Measurements from ENCODE around the gene LRRC75B.

The LRRC75B gene

DNA sequence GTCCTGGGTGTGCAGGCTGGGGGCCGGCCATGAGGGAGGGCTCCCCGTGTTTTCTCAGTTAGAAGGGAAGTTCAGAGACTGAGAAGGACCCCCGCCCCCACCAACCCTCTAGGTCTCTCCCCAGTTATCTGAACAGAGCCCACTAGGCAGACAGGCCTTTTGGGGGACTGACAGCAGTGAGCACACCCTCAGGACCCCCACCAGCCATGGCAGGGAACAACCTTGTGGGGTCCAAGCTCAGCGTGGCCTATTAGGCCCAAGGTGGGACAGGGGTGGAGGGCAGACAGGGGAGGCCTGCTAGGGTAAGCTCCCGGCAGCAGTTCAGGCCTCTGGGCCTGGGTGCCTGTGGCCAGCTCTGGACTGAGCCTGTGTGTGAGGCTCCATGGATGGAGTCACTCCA is 5.6 kb downstream of the LRRC75B start:
- DNase-seq (ENCODE audit: low read depth): no peak

DNA sequence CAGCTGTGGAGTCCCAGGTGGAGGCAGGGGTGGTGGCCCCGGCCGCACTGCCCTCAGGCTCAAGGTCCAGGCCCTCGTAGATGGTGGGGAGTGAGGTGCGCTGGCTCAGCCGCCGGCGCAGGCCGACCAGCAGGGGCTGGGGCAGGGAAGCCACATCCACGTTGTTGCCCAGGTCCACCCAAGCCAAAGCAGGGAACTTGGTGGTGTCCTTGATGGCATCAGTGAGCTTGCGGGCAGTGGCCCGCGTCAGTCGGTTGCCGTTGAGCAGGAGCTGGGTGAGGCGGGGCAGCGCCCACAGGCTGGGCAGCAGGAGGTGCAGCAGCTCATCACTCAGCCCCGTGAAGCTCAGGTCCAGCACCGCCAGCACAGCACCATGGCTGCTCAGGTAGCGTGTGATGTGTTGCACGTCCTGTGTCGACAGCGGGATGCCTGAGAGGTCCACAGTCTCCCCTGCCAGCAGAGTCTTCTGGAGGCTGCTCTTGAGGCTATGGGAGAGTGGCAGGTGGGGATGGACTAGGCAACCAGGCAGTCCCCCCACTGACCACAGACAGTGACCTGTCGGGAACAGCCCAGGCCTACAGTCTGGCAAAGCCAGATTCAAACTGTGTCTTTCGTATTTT is 6.8 kb downstream of the LRRC75B start:
- DNase-seq (ENCODE audit: low read depth): no peak

DNA sequence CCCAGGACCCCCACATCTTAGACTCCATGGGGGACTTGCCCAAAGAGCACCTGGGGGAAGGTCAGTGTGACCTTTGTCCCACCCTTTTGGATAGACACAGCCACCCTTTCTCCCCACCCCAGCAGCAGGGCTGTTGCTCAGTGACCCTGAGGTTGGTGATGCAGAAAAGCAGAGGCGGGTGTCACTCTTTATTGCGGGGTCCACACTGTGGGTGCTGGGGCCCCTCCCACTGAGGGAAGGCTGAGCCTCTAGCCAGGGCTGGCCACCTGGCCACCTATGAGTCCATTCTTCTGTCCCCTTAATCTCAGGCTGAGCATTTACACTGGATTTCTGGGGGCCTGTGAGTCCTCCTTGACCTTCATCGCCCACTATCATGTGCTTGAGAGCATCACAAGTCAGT is 7.4 kb downstream of the LRRC75B start:
- DNase-seq (ENCODE audit: low read depth): no peak

DNA sequence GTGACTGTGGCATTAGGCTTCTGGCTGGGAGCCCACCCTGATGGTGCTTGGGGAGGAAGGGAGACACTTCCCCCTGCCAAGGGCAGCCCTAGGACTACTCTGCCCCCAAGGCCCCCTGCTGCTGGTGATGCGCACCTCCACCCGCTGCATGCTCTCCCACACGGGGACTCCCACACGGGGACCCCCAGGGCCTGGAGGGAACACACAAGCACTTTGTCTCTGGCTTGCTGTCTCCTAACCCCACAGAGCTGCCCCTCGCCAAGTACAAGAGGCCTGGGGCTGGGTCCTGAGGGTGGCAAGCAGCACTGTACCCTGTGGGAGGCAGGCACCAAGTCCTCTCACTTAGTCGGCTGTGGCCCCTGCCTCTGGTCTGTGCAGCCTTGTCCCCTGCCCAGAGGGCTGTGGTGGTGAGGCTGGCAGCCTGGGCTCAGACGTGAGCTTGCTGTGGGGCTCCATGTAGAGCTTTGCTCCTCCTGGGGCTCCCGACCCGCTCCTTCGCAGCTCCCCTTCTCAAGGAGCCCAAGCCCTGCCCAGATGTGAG is 7.9 kb downstream of the LRRC75B start:
- no peak for DNase-seq (ENCODE audit: low read depth)

DNA sequence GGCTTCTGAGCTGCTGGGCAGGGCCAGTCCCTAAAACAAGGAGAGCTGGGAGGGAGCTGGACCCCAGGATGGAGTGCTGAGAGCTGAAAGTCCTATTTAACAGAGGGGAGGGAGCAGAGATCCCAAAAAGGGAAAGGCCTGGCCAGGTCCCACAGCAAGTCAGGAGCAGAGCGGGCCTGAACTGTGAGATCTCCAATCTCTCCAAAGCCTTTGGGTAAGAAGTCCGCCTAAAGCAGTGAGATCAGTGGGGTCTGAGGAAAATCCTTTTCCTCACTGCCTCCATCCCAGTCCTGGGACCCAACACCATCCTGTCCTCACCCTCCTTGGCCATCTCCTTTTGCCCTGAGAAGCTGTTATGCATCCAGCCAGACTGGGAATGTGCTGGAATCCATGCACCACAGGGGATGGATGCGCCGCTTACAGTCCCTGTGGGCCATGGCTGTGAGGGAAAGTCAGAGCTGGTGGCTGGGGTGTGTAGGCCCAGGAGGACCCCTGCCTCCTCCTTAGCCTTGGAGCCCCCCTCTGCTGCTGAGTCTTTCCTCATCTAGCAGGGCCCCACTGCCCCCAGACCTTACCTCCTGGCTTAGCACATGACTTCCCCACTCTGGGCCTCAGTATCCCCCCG is 8.6 kb downstream of the LRRC75B start:
- DNase-seq (ENCODE audit: low read depth): no peak

DNA sequence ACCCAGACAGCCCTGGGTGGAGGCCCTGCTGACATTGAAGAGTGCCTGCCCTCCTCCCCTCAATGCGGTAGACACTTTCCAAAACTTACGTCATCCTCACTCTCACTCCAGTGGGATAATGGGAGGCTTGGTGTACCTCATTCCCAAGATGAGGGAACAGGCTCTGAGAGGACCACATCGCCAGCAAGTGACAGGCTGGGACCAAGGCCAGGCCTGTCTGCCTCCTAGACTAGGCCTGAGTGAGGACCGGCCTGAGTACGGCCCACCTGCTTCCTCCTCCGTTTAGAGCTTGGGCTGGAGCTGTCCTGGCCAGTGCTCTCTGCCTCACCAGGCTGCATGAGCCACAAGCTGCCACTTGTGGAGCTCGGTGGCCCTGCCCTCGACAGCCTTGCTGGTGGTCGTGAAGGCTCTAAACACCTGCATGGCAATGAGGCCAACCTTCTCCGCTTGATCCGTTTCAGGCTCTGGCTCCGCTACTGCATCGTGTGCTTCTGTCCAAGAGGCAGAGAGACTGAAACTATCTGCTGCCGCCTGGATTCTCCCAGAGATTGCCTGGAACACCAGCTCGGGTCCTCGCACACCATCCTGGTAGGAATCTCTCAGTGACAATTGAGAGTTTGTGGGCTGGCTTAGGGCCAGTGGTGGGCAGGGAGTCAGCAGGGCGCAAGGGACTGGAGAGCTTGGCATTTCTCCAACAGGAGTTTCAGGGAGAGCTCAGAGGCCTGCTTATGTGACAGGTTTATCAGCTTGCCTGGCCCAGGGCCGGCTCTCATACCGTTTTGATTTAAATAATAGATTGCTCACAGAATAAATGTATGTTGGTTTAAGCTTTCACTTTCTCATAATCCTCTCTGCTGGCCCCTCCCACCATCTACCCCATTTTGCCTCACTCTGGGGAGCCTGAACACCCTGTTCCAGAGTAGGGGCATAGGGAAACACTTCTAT is 9.4 kb downstream of the LRRC75B start:
- no peak for DNase-seq (ENCODE audit: low read depth)

DNA sequence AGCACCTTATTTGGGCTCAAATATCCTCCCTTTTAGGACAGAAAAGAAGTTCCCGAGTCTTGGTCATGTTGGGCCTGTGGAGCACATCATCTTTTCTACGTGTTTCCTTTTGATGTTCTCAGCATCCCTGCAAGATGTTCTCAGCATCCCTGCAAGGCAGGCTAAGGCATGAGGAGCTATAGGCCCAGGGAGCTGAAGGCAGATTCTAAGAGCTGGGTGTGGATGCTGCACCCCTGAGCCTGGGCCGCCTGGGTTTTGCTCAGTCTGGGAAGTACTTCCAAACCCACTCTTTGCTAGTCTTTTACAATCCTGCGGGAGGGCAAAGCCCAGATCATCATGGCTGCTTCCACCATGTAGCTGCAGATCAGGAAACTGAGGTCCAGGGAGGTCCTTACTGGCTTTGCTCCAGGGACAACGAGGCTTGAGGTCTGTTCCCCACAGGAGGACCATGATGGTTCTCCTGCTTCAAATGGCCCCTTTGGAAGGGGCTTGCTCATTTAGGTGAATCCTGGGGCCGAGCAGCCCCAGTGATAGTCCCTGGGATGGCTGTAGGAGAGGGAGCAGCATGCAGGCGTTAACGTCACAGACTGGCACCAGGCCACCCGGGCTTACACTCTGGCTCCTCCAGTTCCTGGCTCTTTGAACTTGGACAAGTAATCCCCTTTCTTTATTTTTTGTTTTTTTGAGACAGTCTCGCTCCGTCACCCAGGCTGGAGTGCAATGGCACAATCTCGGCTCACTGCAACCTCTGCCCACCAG is 10.6 kb downstream of the LRRC75B start:
- DNase-seq (ENCODE audit: low read depth): no peak

DNA sequence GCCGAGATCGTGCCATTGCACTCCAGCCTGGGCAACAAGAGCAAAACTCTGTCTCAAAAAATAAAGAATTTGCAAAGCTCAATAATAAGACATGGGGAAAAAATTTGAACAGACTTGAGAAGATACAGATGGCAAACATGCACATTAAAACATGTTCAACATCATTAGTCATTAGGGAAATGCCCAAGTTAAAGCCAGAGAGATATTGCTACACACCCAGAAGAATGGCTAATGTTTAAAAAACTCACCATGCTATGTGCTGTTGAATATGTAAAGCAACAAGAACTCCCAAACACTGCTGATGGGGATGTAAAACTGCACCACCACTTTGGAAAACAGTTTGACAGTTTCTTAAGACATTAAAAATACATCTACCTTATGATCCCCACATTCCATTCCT is 12.6 kb downstream of the LRRC75B start:
- DNase-seq (ENCODE audit: low read depth): no peak

DNA sequence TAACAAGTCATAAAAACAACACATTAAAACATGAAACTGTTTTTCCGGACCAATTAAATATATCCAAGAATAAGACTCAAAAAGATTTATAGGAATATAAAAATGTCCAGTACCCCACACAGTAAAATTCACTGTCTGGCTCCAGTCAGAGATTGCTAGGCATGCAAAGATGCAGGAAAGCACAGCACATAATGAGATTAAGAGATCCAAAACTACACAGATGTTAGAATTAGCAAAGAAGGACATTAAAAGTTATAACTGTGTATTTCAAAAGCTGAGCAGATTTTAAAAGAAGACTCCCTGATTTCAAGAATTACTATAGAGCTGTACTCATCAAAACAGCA is 13.6 kb downstream of the LRRC75B start:
- DNase-seq (ENCODE audit: low read depth): no peak

DNA sequence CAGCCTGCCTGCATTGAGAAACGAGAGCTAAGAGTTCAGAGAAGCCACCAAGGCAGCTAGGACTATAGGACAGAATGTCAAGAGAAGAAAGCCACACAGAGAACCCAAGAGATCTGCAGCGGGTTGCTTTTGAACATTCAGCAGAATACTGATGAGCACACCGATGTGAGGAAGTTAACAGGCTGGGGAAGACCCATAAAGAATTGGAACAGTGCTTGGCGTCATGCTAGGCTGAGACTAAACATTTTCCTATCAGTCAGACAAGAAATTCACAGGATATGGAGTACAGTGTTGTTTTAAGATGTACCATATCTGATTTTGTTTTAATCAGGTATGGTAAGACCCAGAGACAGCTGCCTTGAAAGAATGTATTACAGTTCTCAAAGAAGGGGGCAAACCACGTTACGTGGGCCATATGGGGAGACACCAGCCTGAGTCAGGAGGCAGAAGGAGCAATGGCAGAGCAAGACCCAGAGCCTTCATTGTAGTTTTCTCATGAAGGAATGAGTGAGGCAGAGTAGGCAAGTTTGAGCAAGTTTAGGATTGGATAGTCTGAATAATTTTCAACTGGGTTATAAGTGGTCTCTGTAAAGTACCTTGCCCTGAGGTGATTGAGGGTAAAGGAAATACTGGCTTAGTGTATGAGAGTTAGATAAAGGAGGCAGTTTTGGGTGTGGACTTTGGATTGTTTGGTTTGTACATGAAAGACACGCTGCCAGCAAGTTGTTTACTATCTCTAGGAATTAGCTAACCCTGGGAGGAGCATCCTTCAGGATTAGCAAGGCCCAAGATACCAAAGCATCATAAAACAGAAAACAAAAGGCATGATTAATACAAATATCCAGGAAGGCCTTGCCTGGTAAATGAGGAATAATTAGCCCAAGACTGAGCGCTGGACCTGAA is 14.3 kb downstream of the LRRC75B start:
- no peak for DNase-seq (ENCODE audit: low read depth)

DNA sequence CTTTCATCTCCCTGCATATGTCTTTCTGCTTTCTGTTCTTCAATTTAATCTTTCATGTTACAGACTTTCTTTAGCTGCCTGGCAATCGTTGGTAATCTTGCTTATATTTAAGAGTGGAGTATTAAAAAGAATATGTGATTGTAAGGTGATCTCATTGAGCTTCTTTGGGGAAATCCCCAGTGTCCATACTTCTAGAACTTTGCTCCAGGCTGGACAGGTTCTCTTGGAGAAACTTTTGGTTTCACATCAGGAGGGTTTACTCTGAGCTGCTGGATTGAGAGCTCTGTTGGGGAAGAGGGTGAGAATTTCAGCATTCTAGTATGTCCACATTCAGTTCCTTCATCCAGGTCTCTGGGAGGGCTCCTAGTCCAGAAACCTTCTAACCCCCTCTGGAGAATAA is 16.1 kb downstream of the LRRC75B start:
- no peak for DNase-seq (ENCODE audit: low read depth)

DNA sequence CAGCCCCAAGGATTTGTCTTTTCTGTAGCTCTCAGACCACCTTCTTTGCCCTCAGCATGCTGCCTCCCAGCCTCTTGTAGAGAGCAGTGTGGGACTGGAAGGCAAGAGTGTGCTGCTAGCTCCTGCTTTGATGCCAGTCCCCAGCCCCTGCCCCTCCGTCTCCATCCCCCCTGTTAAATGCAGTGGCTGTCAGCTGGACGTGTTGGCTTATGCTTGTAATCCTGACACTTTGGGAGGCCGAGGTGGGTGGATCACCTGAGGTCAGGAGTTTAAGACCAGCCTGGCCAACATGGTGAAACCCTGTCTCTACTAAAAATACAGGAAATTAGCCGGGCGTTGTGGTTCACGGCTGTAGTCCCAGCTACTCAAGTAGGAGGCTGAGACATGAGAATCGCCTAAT is 21.6 kb downstream of the LRRC75B start:
- DNase-seq (ENCODE audit: low read depth): no peak

DNA sequence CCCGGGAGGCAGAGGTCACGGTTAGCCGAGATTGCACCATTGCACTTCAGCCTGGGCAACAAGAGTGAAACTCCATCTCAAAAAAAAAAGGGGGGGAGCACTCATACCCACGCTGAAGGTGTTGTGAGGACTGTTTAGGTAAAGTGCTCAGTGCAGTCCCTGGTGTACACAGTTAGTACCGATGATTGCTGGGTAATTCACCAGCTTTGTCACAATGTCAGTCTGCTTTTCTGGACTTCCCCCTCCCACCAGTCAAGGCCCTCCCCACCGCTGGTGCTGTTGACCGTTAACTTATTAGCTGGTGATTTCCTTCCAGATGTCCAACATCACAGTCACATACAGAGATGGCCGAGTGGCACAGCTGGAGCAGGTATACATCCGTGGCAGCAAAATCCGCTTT is 25.2 kb downstream of the LRRC75B start:
- no peak for DNase-seq (ENCODE audit: low read depth)

DNA sequence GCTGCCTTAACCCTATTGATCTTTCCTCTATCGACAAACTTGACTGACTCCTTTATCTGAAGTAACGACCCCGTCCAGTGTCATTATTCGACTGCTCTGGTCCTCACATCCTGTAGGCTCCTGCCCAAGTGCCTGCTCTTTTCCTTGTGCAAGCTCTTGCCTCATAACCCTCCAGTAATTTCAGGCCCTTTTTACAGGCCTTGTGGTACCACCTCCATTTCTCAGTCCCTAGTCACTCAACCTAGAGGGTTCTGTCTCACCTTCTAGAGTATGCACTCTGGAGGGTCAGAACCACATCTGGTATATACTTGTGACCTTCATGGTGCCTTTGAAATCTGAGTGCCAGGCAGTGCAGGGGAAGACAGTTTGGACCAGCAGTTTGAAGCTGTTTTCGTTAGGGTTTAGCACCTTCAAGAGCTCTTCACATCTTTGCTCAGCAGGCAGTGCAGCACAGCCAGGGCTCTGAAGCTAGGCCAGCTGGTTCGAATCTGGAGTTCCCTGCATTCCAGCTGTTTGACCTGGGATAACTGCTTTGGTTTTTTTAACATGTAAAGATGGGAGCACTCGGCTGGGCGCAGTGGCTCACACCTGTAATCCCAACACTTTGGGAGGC is 25.9 kb downstream of the LRRC75B start:
- no peak for DNase-seq (ENCODE audit: low read depth)

DNA sequence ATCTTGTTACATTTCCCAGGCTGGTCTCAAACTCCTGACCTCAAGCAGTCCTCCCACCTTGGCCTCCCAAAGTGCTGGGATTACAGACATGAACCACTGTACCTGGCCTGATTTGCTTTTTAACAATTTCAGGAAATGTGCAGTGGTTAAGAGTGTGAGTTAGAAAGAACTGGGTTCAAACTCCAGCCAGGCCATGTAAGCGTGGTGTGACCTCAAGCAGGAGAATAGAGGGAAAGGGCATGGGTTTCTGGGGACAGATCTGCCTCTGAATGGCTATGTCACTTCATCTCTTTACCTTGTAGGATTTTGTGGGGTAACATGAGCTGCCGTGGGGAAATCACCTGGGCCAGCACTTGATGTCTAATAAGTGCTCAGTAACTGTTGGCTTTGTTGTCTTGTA is 27.8 kb downstream of the LRRC75B start:
- DNase-seq (ENCODE audit: low read depth): no peak

DNA sequence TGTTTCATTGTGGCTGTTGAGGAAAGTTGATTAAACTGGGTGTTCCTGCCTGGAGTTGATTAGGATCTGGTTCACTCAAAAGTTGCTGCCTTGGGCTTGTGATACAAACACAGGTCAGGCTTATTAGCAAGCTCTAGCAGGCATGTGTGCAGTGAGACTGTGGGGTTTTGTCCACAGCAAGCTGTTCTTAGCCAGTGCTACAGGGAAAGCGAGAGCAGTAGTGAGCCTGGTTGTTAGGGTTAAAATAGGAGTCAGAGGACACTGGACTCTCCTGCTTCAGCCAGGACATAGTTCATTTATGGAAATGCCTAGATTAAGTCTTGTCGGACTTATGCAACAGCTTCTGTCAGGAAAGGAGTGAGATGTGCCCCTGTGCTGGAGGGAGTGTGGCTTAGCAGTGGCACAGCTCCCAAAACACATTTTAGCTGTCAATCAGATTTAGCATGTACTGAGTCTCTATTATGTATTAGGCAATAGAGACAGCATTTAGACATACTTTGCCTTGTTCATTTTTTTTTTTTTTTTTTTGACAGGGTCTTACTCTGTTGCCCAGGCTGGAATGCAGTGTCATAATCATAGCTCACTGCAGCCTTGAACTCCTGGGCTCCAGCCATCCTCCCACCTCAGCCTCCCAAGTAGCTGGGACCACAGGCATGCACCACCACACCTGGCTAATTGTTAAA is 28.4 kb downstream of the LRRC75B start:
- DNase-seq (ENCODE audit: low read depth): no peak

DNA sequence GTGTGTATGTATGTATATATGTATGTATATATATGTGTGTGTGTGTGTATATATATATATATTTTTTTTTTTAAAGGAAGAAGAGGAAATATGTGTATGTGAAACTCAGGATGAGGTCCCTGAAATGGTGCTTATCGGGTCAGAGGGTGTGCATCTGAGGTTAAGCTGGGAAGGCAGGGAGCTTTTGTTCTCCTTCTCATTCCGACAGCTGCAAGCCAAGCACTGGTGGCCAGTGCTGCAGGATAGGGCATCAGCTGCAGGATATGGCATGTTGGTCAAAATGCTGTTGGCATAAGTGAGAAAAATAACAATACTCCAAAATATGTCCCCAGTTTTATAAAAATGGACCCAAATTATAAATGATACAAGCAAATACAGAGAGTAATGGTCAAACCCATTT is 29.6 kb downstream of the LRRC75B start:
- no peak for DNase-seq (ENCODE audit: low read depth)

DNA sequence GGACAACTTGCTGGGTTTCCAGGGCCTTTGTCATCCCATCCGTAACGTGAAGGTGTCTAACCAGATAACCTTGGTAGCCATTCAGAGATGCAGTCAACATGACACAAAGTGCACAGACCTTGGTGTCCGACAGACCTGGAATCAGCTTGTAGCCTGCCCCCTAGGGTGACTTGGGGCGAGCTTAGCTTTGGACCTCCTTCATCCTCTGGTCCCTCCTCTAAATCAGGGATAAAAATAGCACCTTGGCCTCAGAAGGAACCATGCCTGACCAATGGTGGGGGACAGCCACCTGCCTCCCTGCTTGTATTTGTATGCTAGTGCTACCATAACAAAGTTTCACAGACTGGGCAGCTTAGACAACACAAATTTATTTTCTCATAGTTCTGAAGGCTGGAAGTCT is 33.4 kb downstream of the LRRC75B start:
- DNase-seq (ENCODE audit: low read depth): no peak

DNA sequence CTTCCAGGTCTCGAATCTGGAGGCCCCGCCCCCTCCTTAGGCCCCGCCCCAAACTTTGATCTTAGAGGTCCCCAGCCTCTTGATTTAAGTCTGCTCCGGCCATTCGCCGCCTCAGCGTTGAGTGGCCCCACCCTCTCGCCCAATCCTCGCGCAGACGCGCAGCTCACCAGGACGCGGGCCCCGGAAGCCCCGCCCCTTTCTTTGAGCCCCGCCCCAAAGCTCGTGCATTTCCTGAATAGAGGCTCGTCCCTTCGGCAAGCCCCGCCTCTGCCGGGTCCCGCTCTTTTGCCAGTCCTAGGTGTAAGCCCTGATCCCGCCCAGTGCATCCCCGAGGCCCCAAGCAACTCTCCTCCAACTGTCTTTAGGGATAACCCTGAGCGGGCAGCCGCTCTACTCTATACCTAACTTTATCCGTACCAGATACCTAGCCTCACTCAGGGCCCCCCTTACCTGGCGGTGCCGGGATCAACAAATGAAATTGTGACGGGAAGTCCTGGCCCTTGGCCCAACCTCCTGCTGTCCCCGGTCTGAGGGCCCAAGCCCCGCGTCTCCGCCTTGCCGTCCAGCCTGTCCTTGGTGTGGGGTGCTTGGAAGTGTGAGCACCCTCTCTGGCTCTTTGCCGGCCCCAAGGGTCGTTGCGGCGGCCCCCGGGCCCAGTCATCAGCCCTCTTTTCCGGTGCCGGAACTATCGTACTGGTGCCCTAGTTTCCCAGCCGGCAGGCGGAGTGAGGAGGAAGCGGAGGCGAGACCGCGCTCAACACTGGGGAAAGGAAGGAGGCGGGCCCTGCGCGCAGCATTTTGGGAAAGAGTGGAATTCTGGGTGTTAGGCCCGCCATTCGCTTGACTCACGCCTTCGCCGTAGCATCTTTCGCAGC is 37.5 kb downstream of the LRRC75B start, which contains the start of gene SNRPD3:
TSS of gene SNRPD3 (plus strand) at position 835 of the 875 bp plus-strand sequence. CDS start 1,676 bp downstream, outside the sequence.
- peak; percentile 100 for DNase-seq (ENCODE audit: low read depth)
